Breast epithelium (tissue), 3 donors: Measurements from ENCODE around the gene SNCA.

Source experiments
- CTCF ChIP-seq, 3 donors: fragments of 450-650 bp; IDR thresholded peaks; one replicate each; pipeline ENCODE4 v1.5.1; 2016 to 2017; ENCODE audit warnings: antibody characterized with exemption in 3 of 3, mild to moderate bottlenecking in 3 of 3, moderate library complexity in 3 of 3
- POLR2AphosphoS5 ChIP-seq, 3 donors: sonication (generic); formaldehyde crosslinking; IDR thresholded peaks; one replicate each; pipeline ENCODE4 v1.6.1; 2017; ENCODE audit warnings: antibody characterized with exemption in 3 of 3

- TF ChIP-seq CTCF (IDR thresholded peaks at IDR 0.05) (no peak), POLR2AphosphoS5 (IDR thresholded peaks at IDR 0.05) (no peak)
These were observed 136.1 kb downstream of the SNCA start for GRCh38 chr4:89700766-89701423.
